HG02885 (cell line): ENCODE measurements around the gene ADGRL3.

Source experiments
- ATAC-seq: cut with Tn5 transposase; IDR thresholded peaks from one replicate; pipeline ENCODE4 v1.9.1; 2021; ENCODE audit warnings: mild to moderate bottlenecking; ENCODE audit not compliant: unreplicated experiment, poor library complexity

The ADGRL3 gene

DNA sequence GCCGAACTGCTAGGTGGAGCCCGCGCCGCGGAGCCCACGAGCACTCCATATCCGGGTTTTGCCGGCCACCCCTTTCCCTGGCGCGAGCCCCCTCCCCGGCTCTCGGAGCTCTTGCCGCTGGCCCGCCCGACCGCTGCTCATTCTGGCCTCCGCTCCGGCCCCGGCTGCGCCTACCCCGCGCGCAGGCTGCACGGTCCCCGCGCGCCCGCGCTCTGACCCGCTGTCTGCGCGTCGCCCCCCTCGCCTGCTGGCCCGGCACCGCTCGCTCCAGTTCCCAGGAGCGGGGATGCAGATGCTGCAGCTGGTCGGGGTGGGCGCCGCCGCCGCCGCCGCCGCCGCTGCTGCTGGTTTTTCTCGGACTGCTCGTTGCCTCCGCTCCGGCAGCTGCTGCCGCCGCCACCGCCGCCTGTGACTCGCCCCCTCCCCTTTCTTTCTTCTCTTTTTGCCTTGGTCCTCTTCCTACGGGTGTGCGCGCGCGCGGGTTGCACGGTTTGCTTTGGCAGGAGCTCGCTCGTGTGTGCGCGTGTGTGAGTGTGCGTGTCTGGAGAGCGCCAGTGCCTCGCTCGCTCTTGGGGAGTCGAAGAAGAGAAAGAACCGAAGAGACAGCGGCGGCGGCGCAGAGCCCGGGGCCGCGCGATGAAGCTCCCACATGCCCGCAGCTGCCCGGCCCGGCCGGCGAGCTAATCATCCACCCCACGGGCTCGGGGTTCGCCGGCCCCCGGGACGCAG lies at the start of gene ADGRL3:
Gene ADGRL3 (plus strand): TSS at position 140 of the 729 bp plus-strand sequence.
- ATAC-seq = no peak

DNA sequence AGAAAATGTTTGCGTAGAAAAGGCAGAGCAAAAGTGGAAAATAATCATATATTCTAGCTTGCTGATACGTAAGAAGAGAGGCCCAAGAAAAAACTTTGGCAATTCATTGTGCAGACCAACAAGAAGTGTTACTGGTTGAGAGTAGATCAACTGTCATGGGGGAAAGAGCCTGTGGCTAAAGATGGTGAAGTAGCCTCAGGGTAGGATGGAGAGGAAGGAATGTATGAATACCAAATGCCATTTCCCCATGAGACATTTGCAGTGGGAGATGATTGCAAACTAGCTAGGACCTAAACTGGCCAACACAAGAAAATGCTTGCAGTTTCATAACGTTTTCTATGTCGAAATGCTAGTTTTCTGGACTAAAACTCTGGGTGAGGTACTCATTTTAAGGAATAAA lies 47.7 kb upstream of the ADGRL3 start:
- no peak for ATAC-seq

DNA sequence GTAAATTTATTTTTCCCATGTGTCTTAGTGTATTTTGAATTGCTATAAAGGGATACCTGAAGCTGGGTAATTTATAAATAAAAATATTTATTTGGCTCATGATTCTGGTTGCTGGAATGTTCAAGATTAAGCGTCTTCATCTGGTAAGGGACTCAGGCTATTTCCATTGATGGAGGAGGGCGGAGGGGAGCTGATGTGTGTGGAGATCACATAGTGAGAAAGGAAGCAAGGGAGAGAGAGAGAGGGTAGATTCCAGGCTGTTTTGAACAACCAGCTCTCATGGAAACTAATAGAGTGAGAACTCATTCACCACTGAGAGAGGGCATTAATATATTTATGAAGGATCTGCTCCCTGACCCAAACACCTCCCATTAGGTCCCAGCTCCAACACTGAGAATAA lies 39.6 kb upstream of the ADGRL3 start:
- ATAC-seq = no peak

DNA sequence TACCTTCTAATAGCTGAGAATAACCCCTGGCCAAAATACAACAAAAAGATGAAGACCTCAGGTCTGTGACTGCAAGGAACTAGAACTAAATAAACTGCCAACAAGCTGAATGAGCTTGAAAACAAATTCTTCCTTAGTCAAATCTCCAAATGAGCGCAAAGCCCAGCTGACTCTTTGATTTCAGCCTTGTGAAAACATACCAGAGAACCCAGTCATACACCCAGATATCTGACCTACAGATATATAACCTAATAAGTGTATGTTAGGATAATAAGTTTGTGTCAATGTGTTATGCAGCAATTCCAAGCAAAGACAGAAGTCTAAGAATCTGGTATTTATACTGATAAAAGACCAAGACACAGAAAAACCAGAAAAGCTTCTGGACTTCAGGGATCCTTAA lies 38.0 kb upstream of the ADGRL3 start:
- no peak for ATAC-seq

DNA sequence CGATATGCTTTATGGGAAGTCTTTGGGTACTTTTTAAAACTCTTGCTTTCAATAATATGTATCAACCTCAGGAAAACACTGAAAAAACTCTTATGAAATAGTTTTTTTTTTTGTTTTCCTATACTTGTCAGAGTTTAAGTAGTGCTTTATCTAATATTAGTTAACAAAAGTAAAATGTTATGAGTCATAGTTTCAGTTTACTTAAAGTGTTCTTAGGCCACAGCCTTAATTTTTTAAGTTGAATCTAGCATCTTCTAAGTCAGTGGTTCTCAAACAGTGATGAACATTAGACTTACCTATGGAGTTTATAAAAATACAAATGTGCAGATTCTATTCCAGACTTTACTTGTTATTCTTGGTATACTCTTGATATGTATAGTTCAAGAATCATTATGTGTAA lies 26.3 kb upstream of the ADGRL3 start:
- ATAC-seq = no peak

DNA sequence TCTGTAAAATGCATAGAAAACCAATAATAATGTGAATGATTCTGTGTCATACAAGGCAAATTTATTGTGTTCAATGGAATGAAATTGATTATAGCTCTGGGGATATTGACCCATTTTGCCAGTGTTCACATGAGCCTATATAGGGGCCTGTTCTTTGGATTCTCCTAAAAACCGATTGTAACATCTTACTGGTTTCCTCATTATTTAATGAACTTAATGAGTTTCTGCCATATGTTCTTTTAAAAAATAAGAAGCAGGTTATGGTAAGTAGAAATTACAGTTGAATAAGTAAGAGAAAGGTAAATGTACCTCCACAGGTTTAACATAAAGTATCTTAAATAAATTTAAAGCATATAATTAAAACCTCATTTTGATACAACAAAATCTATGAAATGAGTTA lies 24.6 kb upstream of the ADGRL3 start:
- ATAC-seq = no peak

DNA sequence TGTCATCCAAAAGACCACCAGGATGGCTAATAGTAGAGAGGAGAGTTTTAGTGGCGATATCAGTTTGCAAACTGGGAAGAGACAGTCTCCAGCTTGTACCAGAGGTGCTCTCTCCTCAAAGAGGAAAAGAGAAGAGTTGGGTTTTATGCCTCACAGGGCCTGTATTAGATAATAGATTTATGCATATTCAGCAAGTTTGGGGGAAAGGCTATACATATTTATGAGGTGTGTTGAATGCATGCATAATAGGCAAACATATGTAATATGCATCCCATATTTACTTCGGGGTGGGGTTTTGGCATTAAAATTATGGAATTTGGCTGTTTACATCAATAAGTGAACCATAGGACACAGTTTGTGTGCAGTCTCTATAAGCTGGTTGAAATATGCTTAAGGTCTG lies 22.8 kb upstream of the ADGRL3 start:
- ATAC-seq = no peak

DNA sequence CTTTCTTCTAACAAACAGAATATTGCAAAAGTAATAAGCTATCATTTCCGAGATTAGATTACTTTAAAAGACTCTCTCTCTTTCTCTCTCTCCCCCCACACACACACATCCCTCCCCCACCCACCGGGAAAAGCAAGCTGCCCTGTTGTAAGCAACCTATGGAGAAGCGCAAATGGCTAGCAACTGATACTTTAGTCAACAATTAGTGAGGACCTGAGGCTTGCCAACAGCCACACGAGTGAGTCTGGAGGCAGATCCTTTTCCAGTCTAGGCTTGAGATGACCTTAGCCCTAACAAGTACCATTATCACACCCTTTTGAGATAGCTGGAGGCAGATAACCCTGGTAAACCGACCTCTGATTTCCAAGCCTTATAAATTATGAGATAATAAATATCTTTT lies 19.7 kb upstream of the ADGRL3 start:
- no peak for ATAC-seq

DNA sequence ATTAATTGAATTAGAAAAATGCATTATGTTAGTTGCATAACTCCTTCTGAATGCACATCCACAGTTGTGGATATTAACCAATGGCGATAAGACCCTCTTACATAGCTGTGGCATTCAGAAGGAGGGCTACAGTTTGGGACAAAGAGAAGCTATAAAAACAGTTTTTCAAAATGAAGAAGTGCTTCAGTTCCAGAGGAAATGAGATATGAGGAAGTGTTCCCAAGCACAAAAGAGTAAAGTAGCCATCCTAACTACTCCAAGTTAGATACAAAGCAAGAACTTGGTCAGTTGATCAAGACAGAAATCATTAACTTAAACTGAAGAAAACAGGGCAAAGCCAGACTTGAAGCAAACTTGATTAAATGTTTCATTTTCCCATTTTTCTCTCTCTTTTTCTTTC lies 17.2 kb upstream of the ADGRL3 start:
- ATAC-seq = no peak

DNA sequence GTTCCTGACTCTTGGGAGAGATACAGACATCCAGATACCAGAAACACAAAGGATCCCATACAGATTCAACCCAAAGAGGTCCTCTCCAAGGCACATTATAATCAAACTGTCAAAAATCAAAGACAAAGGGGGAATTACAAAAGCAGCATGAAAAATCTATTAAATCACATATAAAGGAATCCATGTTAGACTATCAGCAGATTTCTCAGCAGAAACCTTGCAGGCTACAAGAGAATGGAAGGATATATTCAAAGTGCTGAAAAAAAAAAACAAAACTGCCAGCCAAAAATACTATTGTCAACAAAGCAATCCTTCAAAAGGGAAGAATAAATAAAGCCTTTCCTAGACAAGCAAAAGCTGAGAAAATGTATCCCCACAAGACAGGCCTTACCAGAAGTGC lies 14.8 kb upstream of the ADGRL3 start:
- ATAC-seq = no peak

DNA sequence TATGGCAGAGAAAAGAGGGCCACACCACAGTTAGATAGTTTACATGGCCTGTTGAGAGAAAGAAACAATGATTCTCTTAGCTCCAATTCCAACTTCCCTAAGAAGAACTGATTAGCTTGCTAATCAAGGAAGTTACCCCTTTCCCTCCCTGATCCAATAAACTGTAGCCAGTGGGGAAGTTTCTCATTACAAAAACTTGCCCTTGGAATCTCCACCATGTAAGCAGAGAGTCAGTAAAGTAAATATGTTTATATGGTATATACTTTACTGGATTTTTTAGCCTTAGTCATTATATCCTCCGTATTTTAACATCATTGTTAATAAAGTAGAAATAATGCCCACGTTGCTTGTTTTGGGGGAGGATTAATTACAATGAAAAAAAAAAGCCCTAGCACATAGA lies 7.7 kb upstream of the ADGRL3 start:
- ATAC-seq = no peak

DNA sequence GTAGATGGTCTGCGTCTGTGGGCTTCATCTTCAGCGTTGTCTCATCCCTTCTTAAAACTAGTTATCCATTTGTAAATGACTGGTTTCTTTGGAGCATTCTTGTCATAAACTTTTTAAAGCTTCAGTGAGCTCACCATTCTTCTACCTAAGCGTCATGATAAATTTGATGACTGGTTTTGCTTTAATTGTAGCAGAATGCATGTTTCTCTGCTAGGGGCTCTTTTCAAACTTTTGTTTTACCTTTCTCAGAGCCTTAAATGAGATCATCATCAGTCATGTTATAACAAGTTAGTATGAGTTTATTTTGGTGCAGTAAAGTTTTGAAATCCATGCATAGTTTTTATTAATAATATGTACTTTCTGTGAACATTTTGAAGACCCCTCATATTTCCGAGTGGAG lies 6.3 kb upstream of the ADGRL3 start:
- ATAC-seq = no peak

DNA sequence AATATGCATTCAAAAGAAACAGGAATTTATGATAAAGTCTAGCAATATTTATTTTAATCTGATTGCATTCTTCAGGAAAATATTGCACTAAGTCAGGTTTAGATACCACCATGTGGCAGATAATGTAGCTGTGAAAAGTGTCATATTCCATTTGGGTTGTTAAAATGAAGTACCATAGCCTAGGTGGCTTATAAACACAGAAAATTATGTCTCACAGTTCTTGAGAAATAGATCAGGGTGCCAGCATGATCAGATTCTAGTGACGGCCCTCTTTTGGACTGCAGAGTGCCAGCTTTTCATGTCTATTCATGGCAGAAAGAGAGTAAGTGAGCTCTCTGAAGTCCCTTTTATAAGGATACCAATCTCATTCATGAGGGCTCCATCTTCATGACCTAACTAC lies 5.6 kb upstream of the ADGRL3 start:
- ATAC-seq = no peak

DNA sequence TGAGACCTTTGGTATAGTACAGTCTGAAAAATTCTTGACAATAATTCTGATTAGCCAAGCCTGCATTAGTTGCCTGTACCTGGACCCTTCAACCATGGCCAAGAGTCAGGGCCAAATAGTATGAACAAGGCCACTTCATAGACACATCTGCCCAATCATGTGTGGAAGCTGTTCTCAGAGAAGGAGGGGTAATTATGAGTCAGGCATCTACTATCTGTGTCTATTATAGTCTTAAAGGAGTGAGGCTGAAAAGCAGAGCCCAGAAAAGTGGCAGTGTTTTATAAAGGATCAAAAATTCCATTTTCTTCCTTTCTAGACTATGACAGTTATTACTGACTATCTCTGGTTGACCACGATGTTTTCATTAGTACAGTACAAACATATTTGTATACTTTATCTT lies 5.0 kb upstream of the ADGRL3 start:
- ATAC-seq = no peak

DNA sequence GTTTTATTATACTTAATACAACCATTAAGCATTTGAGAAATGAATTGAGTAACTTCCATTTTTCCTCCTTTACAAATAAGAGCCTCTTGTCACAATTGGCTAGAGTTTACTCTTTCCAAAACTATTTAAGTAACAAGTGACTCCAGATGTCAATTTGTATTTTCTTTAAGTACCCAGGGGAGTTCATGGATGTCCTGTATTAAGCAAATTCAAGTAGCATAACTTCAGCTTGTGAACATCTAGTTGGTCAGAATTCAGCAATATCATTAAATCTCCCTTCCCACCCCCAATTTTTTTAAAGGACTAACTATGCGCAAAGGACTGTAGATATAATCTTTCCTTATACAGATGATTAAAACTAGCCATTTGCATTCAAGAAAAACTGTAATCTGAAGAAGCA lies 1.4 kb upstream of the ADGRL3 start:
- no peak for ATAC-seq

DNA sequence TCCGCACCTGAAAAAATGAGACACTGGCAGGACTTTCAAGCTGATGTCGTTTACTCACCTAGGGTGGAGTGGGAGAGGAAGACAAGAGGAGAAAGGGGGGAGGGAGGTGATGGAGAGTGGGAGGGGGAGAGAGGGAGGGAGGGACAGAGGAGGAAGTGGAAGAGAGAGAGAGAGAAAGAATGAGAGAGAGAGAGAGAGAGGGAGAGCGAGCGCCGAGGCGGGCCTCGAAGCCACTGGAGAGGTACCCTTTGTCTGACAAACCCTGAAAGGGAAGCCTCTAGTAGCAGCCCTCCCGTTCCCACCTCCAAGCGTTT lies 296 bp upstream of the ADGRL3 start:
- ATAC-seq = no peak

DNA sequence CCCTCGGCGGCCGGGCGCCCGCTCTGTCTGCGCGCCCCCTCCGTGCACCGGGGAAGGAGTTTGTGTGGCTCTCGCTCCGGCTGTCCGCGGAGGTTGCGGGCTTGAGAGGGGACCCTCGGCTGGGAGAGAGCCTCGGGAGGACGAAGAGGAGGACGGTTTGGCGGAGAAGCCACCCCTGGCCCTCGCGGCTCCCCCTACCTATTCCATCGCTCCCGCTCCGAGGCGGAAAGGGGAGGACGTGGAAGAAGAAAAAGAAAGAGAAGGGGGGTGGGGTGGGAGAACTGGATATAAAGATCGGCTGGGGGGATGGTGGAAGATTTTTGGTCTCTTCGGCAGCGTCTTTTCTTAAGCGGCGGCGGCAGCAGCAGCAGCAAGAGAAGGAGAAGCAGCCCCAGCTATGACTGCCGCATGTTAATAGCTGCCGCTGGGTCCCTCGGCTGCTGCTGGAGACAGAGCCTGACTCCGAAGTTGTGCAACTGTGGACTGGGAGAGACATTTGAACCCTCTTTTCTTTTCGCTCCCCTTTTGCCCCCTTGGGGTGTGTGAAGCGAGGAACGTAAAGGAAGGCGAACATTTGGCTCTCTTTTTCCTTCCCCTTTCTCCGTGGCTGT lies 895 bp downstream of the ADGRL3 start:
- no peak for ATAC-seq

DNA sequence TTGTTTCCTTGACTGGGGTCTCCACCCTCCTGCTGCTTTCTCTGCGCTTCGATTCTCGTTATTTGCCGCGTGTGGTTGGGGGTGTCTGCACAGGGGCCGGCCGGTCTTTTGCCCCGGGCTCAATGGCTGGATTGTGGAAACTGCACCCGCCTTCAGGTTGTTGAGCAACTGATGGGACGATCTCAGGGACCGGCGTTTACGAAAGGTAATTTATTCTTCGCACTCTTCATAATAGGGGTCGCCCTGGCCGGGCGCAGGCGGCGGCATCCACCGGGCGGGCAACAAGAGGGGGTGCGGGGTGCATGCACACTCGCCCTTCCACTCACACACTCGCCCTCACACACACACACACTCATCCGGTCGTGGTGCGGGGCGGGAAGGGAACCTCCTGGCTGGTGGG lies 1.4 kb downstream of the ADGRL3 start:
- ATAC-seq = no peak

DNA sequence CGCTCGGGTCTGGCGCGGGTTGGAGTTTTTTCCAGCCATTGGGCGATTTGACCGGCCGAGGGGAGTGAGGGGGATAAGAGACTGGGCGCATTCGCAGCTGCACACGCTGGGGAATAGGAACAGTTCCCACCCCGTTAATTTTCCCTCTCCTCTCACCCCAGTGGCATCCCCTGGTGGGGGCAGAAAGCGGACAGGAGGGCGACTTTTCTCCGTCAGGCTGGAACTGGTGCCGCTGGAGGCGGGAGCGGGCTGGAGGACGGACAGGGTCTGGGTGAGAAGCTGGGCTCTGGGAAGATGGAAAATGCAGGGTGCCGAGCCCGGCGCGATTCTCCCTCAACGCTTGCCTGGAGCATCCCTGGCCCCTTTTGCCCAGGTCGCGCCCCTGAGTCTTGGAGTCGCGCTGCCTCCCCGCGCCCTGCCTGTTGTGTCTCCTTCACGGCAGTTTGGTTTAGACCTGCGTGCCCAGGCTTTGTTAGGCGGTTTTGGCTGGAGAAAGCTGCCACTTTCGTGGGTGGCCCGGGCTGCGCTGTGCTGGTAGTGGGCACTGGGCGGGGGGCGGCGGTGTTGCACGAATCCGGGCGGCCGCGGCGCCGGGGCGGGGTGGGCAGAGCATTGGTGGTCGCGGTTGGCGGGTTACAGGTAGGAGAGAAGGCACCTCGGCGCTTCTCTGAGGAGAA lies 2.0 kb downstream of the ADGRL3 start:
- no peak for ATAC-seq

DNA sequence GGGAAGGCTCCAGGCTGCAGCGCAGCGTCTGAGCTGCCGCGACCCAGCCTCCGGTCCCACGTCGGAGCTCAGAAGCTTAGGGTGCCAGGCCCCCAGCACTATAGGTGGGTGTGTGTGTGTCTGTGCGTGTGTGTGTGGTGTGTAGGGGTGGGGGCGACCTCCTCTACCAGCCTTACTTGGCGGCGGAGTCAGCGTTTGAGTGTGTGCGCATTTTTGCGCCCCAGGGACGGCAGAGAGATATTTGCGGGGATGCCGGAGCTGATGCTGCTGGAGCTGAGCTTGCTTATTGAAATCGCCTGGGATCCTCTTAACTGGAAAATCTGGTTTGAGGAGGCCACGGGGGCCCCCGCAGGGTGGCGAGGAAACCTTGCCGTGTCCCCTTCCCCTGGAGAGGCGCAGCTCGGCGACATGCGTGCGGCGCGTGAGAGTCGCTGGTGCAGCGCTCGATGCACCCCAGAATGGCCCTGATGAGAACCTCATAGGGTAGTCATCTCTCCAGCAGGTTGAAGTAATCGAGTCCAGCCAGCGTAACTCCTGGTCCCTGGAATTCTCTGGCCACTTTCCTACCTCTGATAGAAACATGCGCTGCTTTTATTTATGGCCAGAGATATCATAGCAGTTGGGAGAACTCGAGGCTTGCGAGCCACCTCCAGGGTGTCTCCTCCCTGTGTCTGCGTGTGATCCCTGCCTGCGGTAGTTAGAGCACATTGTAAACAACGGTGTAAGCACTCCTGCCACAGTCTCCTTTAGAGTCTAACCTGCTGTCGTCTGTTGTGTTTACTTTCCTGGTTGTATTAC lies 2.7 kb downstream of the ADGRL3 start:
- no peak for ATAC-seq

DNA sequence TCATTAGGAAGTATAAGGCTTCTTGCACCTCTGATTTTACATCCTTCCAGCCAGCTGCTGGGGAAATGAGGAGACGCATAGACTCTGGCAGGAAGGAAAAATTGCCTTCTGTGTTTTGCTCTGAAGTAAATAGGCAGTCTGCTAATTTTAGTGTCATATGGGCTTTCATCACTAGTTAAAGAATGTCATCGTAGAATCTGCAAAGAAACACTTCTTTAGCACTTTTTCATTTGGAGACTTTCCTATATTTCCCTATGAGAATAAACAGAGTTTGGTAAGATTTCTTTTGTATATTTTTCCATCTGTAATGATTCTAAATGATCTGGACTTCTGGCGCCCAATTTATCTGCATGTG lies 3.3 kb downstream of the ADGRL3 start:
- no peak for ATAC-seq
